Breast epithelium (tissue), 4 donors: ENCODE measurements around the gene IQGAP3. TPM values are rescaled to one million over a fixed set of nuclear protein-coding genes. Genes with fewer than 3 reads are reported as not detected.
"Not testable (repeated sequence)": the region's sequence is repeated elsewhere in the genome, so short reads cannot be mapped to it uniquely, and the experiment has no call there.

Experiments
- DNase-seq, 2 donors: peaks; one replicate each; pipeline ENCODE4 v3.0.0-alpha.2; 2019; ENCODE audit warnings: low spot score in 2 of 2
- H3K27ac ChIP-seq, 2 donors: fragments of 200-600 bp; sonication (generic) in 1 of 2; one replicate each; pipeline ENCODE4 v1.5.1; 2016 to 2019; ENCODE audit warnings: mild to moderate bottlenecking in 1 of 2
- H3K27me3 ChIP-seq, 2 donors: fragments of 200-600 bp; sonication (generic) in 1 of 2; one replicate each; pipeline versions ENCODE4 v1.5.1 to v1.6.0; 2017 to 2019; ENCODE audit warnings: control low read depth in 1 of 2, mild to moderate bottlenecking in 1 of 2
- H3K36me3 ChIP-seq: fragments of 200-600 bp; one replicate; pipeline ENCODE4 v1.5.1; 2019
- H3K4me1 ChIP-seq, 2 donors: fragments of 200-600 bp; sonication (generic); one replicate each; pipeline ENCODE4 v1.5.1; 2016 to 2019; ENCODE audit warnings: control low read depth in 1 of 2
- H3K4me3 ChIP-seq, 3 donors: fragments of 200-600 bp; sonication (generic); 1 replicate in 2 of 3; 2 replicates in 1 of 3; pipeline ENCODE4 v1.5.1; 2016 to 2019; ENCODE audit warnings: mild to moderate bottlenecking in 3 of 3, moderate library complexity in 2 of 3
- H3K9me3 ChIP-seq, 2 donors: fragments of 200-600 bp; sonication (generic) in 1 of 2; one replicate each; pipeline ENCODE4 v1.5.1; 2016 to 2019; ENCODE audit warnings: control low read depth in 1 of 2
- POLR2A ChIP-seq: fragments of 450-650 bp; IDR thresholded peaks from one replicate; pipeline ENCODE4 v1.6.1; 2016; ENCODE audit warnings: antibody characterized with exemption, mild to moderate bottlenecking, moderate library complexity
- POLR2AphosphoS5 ChIP-seq, 3 donors: sonication (generic); formaldehyde crosslinking; IDR thresholded peaks; one replicate each; pipeline ENCODE4 v1.6.1; 2017; ENCODE audit warnings: antibody characterized with exemption in 3 of 3
- intact Hi-C: fragments of 100-400 bp; cut with DNase I; formaldehyde crosslinking; loops from one replicate; pipeline ENCODE4 v1.15.1; 2023; ENCODE audit warnings: low total_unique reads
- total RNA-seq, 3 donors: library from RNA; depleted of rRNA; stranded (reverse); fragments of >200 nt; gene quantifications; one replicate each; pipeline ENCODE4 v1.1.0, GENCODE V29; 2016
- TF ChIP-seq, protein P1 (sequence below), 3 donors: fragments of 450-650 bp; IDR thresholded peaks; one replicate each; pipeline ENCODE4 v1.5.1; 2016 to 2017; ENCODE audit warnings: antibody characterized with exemption in 3 of 3, mild to moderate bottlenecking in 3 of 3, moderate library complexity in 3 of 3

IQGAP3 gene
- total RNA-seq, 3 donors from 2014 or later: under 0.01 to 1.4 (median 0.15) TPM

DNA sequence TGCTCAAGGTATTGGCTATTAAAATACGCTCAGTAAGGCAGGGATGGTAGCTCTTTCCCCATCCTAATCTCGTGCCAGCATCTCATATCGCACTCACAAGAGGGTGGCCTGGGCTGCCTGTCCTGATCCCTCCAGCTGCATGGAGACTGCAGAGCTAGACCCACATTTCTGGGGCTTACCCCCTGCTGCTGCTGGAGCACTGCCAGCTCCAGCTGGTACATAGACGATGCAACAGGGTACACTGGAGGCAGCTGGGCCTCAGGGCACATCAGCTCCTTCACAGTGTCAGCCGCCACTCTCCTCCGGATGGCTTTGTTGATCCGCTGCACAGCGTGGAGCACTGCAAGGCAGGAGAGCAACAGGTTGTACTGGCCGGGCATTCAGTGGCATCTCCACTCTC, 16.0 kb downstream of the IQGAP3 start:
- DNase-seq: no peak
- no peaks in the 10 kb centered on the region for H3K9me3 ChIP-seq
- intact Hi-C loops: no loop called here
- TF ChIP-seq POLR2AphosphoS5 (IDR thresholded peaks at IDR 0.05) (no peak), POLR2A (no peak)
- no peak overlapping the region for H3K4me3 ChIP-seq
- no peaks in the 10 kb centered on the region for H3K27me3 ChIP-seq
- H3K36me3 ChIP-seq: no peaks in the 10 kb centered on the region
- no peak overlapping the region for H3K27ac ChIP-seq
- H3K4me1 ChIP-seq: no peaks in the 10 kb centered on the region

DNA sequence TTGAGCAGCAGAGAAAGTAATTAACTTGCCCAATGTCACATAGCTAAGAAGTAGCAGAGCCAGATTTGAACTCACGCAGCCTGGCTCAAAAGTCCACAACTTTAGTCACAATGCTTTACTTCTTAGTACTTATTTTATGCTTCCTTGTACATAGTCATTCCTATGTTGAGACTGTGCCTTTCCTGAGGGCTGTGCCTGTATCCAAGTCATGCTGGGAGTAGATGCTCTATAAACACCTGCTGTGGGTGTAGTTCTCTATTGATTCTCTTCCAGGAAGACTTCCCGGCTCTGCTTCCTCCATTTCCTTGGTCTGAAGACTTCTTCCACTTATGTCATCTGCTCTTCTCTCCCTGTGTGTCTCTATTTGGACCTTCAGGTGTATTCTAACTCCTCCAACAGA, 16.6 kb downstream of the IQGAP3 start:
- Histone ChIP-seq H3K9me3 (no peaks in the 10 kb centered on the region), H3K36me3 (no peaks in the 10 kb centered on the region), H3K27ac (no peak overlapping the region), H3K27me3 (no peaks in the 10 kb centered on the region), H3K4me3 (no peak overlapping the region), H3K4me1 (no peaks in the 10 kb centered on the region)
- intact Hi-C loops: no loop called here
- TF ChIP-seq, protein P1, sequence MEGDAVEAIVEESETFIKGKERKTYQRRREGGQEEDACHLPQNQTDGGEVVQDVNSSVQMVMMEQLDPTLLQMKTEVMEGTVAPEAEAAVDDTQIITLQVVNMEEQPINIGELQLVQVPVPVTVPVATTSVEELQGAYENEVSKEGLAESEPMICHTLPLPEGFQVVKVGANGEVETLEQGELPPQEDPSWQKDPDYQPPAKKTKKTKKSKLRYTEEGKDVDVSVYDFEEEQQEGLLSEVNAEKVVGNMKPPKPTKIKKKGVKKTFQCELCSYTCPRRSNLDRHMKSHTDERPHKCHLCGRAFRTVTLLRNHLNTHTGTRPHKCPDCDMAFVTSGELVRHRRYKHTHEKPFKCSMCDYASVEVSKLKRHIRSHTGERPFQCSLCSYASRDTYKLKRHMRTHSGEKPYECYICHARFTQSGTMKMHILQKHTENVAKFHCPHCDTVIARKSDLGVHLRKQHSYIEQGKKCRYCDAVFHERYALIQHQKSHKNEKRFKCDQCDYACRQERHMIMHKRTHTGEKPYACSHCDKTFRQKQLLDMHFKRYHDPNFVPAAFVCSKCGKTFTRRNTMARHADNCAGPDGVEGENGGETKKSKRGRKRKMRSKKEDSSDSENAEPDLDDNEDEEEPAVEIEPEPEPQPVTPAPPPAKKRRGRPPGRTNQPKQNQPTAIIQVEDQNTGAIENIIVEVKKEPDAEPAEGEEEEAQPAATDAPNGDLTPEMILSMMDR (IDR thresholded peaks at IDR 0.05): no peak
- TF ChIP-seq POLR2AphosphoS5 (IDR thresholded peaks at IDR 0.05) (no peak), POLR2A (no peak)
- no peak for DNase-seq

DNA sequence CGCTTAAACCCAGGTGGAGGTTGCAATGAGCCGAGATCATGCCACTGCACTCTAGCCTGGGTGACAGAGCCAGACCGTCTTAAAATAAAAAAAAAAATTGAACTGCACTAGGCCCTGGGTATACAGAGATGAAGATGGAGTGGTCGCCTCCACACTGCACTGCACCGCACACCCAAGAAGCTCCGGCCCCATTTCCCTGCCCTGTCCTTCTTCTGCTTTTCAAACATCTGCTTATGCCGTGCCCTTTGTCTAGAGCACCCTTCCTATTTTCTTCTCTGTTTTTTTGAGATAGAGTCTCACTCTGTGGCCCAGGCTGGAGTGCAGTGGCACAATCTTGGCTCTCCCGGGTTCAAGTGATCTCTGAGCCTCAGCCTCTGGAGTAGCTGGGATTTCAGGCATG, 17.4 kb downstream of the IQGAP3 start:
- no peaks in the 10 kb centered on the region for H3K27me3 ChIP-seq
- TF ChIP-seq, protein P1 (IDR thresholded peaks at IDR 0.05): no peak
- TF ChIP-seq POLR2A (no peak), POLR2AphosphoS5 (IDR thresholded peaks at IDR 0.05) (no peak)
- DNase-seq: no peak
- no peak overlapping the region for H3K27ac ChIP-seq
- H3K4me1 ChIP-seq: no peaks in the 10 kb centered on the region
- H3K9me3 ChIP-seq: no peaks in the 10 kb centered on the region
- no peak overlapping the region for H3K4me3 ChIP-seq
- no peaks in the 10 kb centered on the region for H3K36me3 ChIP-seq
- intact Hi-C loops: no loop called here

DNA sequence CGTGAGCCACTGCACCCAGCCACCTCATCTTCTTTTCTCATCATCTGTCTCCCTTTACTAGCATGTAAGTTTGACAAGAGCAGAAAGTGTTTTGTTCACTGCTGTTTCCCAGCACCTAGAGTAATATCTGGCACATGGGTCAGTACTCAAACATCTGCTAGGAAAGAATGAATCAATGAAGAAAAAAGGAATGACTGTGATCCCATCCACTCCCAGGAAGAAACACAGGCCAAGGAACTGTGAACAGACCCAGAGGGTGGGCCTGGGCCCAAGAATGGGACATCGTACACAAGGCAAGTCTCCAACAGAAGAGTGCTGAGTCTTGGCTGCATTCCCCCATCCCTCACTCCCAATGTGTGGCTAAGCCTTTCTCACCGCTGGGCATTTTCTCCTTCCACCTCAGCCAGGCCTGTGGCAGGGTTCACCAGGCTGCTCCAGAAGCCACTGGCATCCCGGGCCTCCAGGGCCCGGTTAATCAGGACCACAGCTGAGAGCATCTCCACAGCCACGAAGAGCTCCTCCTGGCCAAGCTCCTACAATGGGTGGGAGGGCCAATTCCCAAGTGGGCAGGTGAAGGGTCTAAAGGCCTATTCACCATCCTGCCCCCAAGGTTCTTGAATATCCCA, 18.4 kb downstream of the IQGAP3 start:
- H3K36me3 ChIP-seq: no peaks in the 10 kb centered on the region
- intact Hi-C loops: no loop called here
- no peak overlapping the region for H3K27ac ChIP-seq
- H3K27me3 ChIP-seq: no peaks in the 10 kb centered on the region
- no peak overlapping the region for H3K4me3 ChIP-seq
- no peak for DNase-seq
- TF ChIP-seq POLR2AphosphoS5 (IDR thresholded peaks at IDR 0.05) (no peak), POLR2A (no peak)
- TF ChIP-seq, protein P1 (IDR thresholded peaks at IDR 0.05): no peak
- H3K4me1 ChIP-seq: no peaks in the 10 kb centered on the region
- no peaks in the 10 kb centered on the region for H3K9me3 ChIP-seq

DNA sequence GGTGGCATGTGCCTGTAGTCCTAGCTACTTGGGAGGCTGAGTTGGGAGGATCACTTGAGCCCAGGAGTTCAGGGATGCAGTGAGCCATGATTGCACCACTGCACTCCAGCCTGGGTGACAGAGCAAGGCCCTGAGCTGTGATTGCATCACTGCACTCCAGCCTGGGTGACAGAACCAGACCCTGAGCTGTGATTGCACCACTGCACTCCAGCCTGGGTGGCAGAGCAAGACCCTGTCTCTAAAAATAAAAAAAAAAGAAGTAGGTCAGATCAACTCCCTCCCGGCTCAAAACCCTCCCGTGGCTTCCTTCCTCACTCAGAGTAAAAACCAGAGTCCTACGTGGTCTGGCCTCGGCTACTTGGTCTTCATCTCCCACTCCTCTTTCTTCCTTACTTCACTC, 19.4 kb downstream of the IQGAP3 start:
- intact Hi-C loops, H3K27ac ChIP-seq, H3K9me3 ChIP-seq, H3K36me3 ChIP-seq, H3K4me3 ChIP-seq, H3K4me1 ChIP-seq, DNase-seq, H3K27me3 ChIP-seq: not testable (repeated sequence)

DNA sequence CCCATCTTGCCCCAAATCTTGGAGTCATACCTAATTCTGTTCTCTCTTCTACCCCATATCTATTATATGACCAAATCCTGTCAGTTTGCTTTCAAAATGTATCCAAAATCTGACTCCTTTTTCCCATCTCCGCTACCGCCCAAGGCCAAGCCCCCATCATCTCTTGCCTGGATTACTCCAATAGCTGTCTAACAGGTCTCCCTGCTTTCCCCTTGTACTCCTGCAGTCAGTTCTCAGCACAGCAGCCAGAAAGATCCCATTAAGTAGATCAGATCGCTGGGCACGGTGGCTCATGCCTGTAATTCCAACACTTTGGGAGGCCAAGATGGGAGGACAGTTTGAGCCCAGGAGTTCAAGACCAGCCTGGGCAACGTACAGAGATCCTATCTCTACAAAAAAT, 19.8 kb downstream of the IQGAP3 start:
- Histone ChIP-seq H3K9me3 (no peaks in the 10 kb centered on the region), H3K4me1 (no peaks in the 10 kb centered on the region), H3K27ac (no peak overlapping the region), H3K36me3 (no peaks in the 10 kb centered on the region), H3K4me3 (no peak overlapping the region), H3K27me3 (no peaks in the 10 kb centered on the region)
- intact Hi-C loops: no loop called here
- DNase-seq: no peak
- TF ChIP-seq, protein P1 (IDR thresholded peaks at IDR 0.05): no peak
- TF ChIP-seq POLR2AphosphoS5 (IDR thresholded peaks at IDR 0.05) (no peak), POLR2A (no peak)
